Measurements from ENCODE around the gene PLXNB3.

The PLXNB3 gene

DNA sequence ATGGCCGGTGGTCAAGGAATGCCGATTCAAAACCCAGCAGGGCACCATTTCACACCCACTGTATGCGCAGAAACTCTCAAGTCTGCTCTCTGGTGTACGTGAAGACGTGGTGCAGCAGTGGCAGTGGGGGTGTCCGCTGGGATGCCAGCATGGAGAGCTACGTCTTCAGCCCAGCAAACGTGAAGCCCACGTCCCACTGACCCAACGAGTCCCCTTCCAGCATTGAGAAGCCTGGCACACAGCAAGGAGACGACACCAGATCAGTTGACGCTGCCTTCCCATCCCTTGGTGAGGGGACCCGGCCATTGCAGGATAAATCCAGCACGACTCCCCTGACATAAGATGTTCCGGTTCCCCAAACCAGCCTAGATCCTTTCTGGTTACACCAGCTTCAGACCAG lies 2.2 kb upstream of the PLXNB3 start:
- DNase-seq (ENCODE audit: low read depth): no peak

DNA sequence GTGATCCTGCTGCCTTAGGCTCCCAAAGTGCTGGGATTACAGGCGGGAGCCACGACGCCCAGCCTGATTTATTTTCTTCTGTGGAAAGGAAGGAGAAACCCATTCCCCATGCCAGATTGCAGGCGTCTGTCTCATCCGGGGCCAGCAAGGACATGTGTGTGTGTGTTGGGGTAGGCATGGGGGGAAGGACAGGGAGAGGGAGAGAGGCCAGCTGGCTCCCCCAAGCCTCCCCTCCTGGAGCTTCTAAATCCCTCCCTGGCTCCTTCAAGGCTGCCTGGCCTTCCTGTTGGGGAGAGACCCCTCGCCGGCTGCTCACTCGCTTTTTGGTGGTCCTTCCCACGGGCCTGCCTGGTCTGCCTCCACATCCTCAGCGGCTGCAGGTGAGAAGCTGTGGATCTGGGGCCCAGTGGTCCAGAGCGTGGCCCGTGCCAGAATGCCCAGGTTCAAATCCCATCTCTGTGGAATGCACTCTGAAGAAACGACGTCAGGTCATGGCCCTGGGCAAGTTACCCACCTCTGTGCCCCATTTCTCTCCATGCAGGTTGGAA lies 1.3 kb upstream of the PLXNB3 start:
- no peak for DNase-seq (ENCODE audit: low read depth)

DNA sequence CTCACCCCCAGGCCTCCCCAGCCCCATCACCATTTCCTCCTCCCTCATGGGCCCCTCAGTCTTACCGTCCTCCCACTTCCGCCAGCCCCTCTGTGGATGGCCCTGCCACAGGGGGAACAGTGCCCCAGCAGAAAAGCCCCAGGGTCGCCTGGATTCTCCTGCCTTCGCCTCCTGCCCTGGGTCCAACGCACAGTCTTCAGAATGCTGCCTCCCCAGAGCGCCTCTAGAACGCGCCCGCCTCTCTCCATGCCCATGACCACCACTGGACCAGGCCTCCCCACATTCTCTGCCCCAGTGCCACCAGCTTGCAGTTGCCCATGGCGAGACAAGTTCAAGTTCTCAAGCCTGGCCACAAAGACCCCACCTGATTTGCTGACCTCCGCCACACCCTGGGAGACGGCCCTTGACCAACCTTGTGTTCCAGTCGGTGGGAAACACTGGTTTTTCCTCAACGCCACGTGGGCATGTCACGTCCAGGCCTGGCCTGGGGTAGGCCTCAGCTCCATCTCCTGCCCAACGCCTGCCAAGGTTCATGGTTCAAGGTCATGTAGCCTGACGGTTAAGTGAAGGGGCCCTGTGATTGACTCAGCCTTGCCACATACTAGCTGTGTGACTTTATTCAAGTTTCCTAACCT lies 634 bp upstream of the PLXNB3 start:
- DNase-seq (ENCODE audit: low read depth): no peak

DNA sequence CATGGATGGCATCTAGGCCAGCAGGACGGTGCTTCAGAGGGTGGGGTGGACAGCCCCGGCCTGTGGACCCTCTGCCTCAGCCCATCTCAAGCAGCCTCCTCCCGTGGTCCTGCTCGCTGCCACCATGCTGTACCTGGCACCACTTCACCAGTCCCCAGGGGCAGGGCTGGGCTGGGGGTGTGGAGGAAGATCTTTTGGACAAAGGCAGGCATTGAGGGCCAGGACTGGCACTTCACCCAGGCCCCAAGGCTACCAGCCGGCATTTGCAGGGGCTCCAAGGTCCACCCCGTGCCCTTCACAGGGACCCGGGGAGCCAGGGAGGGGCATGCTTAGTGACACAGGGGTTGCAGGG lies 713 bp downstream of the PLXNB3 start:
- DNase-seq (ENCODE audit: low read depth): no peak

DNA sequence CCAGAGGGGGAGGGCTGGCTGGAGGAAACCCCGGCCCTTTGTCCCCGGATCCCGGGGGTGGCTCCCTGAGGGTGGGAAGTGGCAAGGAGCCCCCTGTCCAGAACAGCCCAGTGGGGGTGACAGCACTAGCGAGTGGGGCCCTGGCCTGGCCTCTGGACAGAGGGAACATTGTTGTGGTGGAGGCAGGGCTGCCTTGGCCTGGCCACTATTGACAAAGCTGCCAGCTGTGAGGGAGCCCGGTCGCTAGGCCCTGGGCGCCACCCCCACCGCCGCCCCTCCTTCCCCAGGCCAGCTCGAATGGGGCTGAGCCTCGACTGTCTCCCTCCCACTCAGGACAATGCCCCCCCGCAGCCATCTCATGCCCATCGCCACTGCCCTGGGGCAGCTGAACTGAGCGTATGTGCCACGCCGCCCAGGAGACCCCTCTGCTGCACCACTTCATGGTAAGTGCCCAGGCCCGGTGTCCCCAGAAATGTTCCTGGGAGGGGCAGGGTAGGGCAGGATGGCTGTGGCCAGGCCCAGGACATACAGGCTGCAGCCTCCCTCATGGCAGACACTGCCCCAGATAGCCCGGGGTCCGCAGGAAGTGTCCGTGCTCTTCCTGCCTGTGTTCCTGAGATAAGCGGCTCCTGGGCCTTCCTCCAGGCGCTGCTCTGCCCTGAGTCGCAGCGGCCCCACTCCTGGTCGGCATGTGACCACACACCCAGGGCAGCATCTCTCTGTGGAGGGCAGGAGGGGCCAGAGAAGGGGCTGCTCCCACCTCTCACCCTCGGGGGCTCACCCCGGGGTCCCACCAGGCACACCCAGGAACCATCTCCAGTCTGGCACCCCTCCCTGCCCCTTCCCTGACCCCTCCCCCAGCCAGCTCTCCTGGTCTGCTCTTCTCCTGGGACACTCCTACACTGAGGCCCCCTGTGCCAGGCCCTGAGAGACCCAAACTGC lies 1.4 kb downstream of the PLXNB3 start:
- no peak for DNase-seq (ENCODE audit: low read depth)

DNA sequence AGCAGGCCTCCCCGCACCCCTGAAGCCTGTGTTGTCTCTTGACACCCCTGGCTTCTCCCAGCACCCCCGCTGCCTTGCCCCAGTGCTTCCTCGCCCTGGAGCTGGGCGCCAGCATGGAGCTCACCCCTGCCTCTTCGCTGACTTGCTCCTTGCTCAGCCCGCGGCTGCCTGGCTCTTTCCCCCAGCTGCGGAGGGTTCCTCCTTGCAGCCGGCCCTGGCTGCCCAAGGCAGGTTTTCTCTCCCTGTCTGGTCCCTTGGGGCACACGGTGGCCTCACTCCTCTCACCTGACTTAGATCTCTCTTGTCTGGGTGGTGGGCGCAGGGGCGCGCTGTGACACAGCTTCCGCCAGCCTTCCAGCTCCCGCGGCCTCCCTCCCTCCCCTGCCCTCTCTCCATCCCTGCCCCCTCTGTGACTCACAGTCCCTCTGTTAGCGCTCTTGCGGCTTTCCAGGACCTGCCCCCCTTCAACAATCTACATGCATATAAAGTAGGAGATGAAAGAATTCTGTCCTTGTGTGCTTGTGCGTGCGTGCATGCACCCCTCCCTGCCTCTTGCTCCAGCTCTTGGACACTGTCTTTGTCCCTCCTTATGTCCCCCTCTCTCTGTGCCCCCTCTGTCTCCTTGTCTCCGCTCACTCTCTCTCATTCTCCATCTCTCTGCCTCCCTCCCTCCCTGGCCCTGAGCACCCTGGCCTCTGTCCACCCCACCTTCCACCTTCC lies 2.2 kb downstream of the PLXNB3 start:
- peak; percentile 35 for DNase-seq (ENCODE audit: low read depth)

DNA sequence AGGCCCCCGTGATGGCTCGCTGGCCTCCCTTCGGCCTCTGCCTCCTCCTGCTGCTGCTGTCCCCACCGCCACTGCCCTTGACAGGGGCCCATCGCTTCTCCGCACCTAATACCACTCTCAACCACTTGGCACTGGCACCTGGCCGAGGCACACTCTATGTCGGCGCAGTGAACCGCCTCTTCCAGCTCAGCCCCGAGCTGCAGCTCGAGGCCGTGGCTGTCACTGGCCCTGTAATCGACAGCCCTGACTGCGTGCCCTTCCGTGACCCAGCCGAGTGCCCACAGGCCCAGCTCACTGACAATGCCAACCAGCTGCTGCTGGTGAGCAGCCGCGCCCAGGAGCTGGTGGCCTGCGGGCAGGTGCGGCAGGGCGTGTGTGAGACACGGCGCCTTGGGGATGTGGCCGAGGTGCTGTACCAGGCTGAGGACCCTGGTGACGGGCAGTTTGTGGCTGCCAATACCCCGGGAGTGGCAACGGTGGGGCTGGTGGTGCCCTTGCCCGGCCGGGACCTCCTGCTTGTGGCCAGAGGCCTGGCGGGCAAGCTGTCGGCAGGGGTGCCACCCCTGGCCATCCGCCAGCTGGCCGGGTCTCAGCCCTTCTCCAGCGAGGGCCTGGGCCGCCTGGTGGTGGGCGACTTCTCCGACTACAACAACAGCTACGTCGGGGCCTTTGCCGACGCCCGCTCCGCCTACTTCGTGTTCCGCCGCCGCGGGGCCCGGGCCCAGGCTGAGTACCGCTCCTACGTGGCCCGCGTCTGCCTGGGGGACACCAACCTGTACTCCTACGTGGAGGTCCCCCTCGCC lies 3.0 kb downstream of the PLXNB3 start:
- DNase-seq (ENCODE audit: low read depth): no peak

DNA sequence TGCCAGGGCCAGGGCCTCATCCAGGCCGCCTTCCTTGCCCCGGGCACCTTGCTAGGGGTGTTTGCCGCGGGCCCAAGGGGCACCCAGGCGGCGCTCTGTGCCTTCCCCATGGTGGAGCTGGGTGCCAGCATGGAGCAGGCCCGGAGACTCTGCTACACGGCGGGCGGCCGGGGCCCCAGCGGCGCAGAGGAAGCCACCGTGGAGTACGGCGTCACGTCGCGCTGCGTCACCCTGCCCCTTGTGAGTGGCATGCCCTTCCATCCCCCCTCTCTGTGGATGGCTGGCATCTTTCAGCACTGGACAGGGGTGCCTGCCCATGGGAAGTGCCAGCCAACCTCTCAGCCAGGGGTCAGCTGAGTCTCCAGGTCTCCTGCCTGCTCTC lies 3.6 kb downstream of the PLXNB3 start:
- no peak for DNase-seq (ENCODE audit: low read depth)

DNA sequence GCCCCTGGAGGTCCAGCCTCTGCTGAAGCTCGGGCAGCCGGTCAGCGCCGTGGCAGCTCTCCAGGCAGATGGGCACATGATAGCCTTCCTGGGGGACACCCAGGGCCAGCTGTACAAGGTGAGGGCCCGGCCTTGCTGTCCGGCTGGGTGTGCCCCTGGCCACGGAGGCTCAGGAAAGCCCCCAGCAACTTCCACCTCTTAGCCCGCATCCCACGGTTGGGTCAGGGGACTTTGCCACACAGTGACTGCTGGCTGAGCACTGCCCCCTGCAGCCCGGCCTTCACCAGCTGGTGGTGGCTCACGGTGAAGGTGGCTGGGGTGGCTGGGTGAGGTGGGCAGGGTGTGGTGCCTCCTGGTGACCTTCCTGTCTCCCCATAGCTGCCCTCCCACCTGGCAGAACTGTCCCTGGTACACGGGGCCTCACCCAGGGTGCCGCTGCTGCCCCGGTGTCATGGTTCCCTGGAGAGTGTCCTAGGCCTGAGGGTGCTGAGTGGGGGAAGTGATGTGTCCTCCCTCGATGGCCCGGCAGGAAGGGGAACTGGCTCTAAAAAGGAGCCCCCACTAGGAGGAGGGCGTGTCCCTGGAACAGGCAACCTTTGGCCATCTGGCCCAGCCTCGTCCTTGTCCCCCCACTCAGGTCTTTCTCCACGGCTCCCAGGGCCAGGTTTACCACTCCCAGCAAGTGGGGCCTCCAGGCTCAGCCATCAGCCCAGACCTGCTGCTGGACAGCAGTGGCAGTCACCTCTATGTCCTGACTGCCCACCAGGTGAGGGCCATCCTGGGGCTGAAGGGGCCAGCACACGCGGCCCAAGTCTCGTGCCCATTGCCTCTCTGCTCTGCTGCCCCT lies 4.5 kb downstream of the PLXNB3 start:
- no peak for DNase-seq (ENCODE audit: low read depth)

DNA sequence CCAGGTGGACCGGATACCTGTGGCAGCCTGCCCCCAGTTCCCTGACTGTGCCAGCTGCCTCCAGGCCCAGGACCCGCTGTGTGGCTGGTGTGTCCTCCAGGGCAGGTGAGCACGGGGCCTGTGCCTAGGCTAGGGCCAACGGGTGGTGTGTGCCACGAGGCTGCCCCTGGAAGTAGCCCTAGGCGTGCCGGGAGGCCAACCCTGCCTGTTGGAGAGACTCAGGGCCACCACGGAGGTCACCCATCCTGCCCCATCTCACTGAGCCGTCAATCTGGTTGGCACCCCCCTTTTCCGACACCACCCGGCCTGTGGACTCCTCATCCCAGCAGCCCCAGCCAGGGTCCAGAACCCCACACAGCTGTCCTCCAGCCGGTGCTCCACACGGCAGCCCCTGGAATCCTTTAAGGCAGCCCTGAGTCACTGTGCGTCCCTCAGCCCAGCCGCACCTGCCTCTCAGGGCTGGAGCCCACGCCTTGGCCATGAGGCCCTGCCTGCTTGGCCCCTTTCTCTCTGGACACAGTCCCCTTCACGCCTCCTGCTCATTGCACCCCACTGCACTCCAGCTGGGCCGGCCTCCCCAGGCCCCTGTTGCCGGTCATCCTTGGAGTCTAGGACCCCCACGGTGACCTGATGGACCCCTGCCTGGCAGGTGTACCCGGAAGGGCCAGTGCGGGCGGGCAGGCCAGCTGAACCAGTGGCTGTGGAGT lies 5.3 kb downstream of the PLXNB3 start:
- no peak for DNase-seq (ENCODE audit: low read depth)

DNA sequence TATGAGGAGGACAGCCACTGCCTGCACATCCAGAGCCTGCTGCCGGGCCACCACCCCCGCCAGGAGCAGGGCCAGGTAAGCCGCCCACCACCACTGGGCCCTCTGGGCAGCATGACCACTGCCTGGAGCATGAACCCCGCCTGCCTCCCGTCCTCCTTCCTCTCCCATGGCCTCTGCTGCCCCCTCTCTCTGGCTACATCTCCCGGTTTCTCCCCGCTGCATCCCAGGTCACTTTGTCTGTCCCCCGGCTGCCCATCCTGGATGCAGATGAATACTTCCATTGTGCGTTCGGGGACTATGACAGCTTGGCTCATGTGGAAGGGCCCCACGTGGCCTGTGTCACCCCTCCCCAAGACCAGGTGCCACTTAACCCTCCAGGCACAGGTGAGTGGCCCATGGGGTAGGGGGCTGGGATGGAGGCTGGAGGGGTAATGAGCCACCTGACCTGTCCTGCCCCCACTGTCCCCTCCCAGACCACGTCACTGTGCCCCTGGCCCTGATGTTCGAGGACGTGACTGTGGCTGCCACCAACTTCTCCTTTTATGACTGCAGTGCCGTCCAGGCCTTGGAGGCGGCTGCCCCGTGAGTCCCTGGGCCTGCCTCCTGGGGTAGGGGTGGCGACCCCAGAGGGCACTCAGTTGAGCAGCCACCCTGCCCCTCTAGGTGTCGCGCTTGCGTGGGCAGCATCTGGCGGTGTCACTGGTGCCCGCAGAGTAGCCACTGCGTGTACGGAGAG lies 6.0 kb downstream of the PLXNB3 start:
- no peak for DNase-seq (ENCODE audit: low read depth)

DNA sequence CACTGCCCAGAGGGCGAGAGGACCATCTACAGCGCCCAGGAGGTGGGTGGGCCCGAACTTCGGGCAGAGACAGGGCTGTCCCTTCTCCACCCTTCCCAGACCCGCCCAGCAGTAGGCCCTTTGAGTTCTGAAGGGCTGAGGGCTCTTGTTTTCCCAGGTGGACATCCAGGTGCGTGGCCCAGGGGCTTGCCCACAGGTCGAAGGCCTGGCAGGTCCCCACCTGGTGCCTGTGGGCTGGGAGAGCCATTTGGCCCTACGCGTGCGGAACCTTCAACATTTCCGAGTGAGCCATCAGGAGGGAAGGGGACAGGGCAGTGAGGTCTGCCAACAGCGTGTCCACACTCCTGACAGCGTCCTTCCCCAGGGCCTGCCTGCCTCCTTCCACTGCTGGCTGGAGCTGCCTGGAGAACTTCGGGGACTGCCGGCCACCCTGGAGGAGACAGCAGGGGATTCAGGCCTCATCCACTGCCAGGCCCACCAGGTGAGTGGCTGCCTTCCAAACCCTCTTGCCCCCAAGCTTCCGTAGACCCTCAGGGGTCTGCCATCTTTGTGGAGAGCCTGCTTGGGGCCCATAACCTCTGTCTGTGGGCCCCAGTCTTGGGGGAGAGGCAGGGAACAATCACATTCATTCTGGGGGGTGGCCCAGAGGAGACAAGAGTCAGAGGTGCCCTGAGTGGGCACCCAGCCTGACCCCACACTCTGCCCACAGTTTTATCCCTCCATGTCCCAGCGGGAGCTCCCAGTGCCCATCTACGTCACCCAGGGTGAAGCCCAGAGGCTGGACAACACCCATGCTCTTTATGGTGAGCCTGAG lies 6.8 kb downstream of the PLXNB3 start:
- DNase-seq (ENCODE audit: low read depth): no peak

DNA sequence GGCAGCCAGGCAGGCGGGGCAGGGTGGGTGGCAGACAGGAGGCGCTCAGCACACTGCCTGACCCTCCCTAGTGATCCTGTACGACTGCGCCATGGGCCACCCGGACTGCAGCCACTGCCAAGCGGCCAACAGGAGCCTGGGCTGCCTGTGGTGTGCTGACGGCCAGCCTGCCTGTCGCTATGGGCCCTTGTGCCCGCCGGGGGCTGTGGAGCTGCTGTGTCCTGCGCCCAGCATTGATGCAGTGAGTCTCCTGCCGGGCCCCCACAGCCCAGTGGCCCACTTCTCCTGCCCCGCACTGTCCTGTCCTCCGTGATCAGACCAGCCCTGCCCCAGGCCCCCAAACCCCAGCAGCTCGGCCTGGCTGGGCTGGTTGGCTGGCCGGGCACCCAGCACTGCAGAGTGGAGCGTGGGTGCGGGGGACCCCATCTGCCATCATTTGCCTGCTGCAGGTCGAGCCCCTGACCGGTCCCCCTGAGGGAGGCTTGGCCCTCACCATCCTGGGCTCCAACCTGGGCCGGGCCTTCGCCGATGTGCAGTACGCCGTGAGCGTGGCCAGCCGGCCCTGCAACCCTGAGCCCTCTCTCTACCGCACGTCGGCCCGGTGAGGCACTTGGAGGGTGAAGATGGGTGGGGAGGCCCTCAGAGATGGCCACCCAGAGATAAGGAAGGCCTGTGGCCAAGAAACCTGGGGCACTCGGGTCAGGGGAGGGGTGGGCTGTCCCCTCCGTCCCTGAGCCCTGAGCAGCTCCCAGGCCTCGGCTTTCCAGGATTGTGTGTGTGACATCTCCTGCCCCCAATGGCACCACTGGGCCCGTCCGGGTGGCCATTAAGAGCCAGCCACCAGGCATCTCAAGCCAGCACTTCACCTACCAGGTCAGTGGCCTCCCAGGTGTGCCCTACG lies 7.6 kb downstream of the PLXNB3 start:
- no peak for DNase-seq (ENCODE audit: low read depth)

DNA sequence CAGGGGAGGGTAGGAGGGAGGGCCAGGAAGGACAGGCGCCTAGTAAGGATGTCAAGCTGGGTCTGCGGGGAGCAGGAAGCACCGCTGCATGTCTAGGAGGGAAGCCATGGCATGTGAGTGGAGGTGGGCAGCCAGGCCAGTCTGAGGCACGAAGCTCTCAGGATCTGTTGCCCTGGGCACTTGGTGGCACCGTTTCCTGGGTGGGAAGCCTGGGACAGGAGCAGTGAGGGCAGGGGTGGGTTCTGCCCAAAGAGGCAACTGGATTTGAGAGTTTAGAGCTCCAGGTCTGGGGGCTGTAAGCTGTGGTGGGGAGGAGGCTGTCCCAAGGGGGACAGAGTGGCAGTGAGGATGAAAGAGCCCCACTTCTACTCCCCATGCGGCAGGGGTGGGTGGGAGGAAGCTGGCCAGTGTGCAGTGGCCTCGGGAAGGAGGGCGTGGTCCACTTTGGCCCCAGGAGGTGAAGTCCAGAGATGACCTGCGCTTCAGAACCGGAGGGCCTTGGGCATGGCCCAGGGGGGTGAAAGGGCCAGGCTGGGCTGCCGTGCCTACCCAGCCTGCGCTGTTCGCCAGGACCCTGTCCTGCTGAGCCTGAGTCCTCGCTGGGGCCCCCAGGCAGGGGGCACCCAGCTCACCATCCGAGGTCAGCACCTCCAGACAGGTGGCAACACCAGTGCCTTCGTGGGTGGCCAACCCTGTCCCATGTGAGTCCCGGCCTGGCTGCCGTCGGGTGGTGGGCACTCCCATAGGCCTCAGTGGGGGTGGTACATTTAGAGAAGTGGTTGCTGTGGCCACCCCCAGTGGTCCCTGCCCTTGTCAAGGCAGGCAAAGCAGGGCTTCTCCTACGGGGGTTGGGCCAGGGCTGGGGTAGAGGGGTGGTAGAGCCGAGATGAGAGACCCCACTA lies 8.5 kb downstream of the PLXNB3 start:
- no peak for DNase-seq (ENCODE audit: low read depth)

DNA sequence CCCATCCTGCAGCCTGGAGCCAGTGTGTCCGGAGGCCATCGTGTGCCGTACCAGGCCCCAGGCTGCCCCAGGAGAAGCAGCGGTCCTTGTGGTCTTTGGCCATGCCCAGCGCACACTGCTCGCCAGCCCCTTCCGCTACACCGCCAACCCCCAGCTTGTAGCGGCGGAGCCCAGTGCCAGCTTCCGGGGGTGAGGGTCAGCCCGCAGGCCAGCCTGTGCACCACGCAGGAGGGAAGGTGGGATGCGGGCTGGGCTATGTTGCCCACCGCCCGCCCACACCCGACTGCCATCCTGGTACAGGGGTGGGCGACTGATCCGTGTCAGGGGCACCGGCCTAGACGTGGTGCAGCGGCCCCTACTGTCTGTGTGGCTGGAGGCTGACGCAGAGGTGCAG lies 9.2 kb downstream of the PLXNB3 start:
- DNase-seq (ENCODE audit: low read depth): no peak

DNA sequence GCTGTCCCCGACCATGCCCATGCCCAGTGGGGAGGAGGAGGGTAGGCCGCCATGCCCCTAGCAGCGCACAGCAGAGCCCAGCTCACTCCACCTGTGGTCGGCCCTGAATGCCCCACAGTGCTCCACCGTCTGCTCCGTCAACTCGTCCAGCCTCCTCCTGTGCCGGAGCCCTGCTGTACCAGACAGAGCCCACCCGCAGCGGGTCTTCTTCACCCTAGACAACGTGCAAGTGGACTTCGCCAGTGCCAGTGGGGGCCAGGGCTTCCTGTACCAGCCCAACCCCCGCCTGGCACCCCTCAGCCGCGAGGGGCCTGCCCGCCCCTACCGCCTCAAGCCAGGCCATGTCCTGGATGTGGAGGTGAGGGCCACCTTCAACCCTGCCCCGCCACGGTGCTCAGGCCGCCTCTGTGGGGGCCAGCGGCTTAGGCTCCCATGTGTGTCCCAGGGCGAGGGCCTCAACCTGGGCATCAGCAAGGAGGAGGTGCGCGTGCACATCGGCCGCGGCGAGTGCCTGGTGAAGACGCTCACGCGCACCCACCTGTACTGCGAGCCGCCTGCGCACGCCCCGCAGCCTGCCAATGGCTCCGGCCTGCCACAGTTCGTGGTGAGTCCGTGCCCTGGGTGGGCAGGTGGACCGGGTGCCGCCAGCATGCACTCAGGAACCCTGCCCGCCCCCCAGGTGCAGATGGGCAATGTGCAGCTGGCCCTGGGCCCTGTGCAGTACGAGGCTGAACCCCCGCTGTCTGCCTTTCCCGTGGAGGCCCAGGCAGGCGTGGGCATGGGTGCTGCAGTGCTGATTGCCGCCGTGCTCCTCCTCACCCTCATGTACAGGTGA lies 9.9 kb downstream of the PLXNB3 start:
- DNase-seq (ENCODE audit: low read depth): no peak

All from GM04504 (cell line).